Measurements from ENCODE around the gene ZFAND3. TPM values are rescaled to one million over a fixed set of nuclear protein-coding genes. Genes with fewer than 3 reads are reported as not detected.
"Not testable (repeated sequence)": the region's sequence is repeated elsewhere in the genome, so short reads cannot be mapped to it uniquely, and the experiment has no call there.

The ZFAND3 gene
- total and polyA plus RNA-seq, 9 donors: 16.6 to 220 (median 51.9) TPM

DNA sequence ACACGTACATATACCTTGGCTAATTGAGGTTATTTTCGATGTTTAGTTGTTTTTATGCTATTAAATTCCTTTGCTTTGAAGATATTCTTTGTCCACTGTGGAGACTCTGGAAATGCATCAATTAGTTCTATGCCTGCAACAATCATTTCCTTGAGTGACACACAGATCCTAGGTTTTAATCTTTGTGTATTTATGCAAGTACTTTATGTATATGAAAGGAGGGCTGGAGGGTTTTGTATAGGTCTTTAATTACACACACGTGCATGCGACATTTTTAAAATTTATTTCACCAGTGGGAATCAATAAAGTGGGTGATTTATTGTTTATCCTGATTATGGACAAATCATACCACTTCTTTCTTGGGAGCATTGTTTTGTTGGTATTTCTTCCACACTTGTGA lies 57.3 kb downstream of the ZFAND3 start:
- no peaks in the 10 kb centered on the region for H3K27me3 ChIP-seq
- no peaks in the 10 kb centered on the region for H3K36me3 ChIP-seq
- H3K4me3 ChIP-seq: no peak overlapping the region
- intact Hi-C loops (cut with DNase I): no loop called here
- no peak for DNase-seq
- peaks cover 6% of the 10 kb centered on the region for H3K4me1 ChIP-seq (ENCODE audit: insufficient read depth)
- TF ChIP-seq EP300 (IDR thresholded peaks at IDR 0.05): no peak
- TF ChIP-seq CTCF (IDR thresholded peaks at IDR 0.05): no peak
- TF ChIP-seq POLR2A (IDR thresholded peaks at IDR 0.05): no peak
- WGBS, 3 donors: 89 to 92% (median 90%) methylated on average over 4 of the region's 4 CpGs
- H3K9me3 ChIP-seq: no peaks in the 10 kb centered on the region
- H3K27ac ChIP-seq: no peak overlapping the region

GRCh38 chr6:37877373-37878149 lies 58.0 kb downstream of the ZFAND3 start:
- Histone ChIP-seq H3K4me1 (ENCODE audit: insufficient read depth) (peaks cover 8% of the 10 kb centered on the region), H3K27ac (no peak overlapping the region), H3K9me3 (no peaks in the 10 kb centered on the region), H3K4me3 (no peak overlapping the region), H3K36me3 (no peaks in the 10 kb centered on the region), H3K27me3 (no peaks in the 10 kb centered on the region)
- intact Hi-C loops (cut with DNase I): no loop called here
- WGBS, 3 donors: 83 to 91% (median 91%) methylated on average over 6 of the region's 6 CpGs
- TF ChIP-seq CTCF (IDR thresholded peaks at IDR 0.05): no peak
- TF ChIP-seq EP300 (IDR thresholded peaks at IDR 0.05): no peak
- no peak for TF ChIP-seq POLR2A (IDR thresholded peaks at IDR 0.05)
- DNase-seq: no peak

- TF ChIP-seq CTCF (IDR thresholded peaks at IDR 0.05) (no peak), POLR2A (IDR thresholded peaks at IDR 0.05) (no peak), EP300 (IDR thresholded peaks at IDR 0.05) (no peak)
Measured at GRCh38 chr6:37878150-37878710, 58.7 kb downstream of the ZFAND3 start.

GRCh38 chr6:37880602-37881001 lies 61.1 kb downstream of the ZFAND3 start:
- DNase-seq; H3K9me3 ChIP-seq; intact Hi-C loops (cut with DNase I); H3K4me1 ChIP-seq (ENCODE audit: insufficient read depth); H3K36me3 ChIP-seq; H3K27ac ChIP-seq; H3K27me3 ChIP-seq; H3K4me3 ChIP-seq: not testable (repeated sequence)
- WGBS, 3 donors: 83 to 88% (median 86%) methylated on average over 3 to 5 of the region's 5 CpGs

More at GRCh38 chr6:37878150-37878710, 58.7 kb downstream of the ZFAND3 start:
- H3K27ac ChIP-seq: no peak overlapping the region
- no peaks in the 10 kb centered on the region for H3K36me3 ChIP-seq
- intact Hi-C loops (cut with DNase I): no loop called here
- no peak for DNase-seq
- no peaks in the 10 kb centered on the region for H3K9me3 ChIP-seq
- WGBS, 3 donors: 82 to 88% (median 86%) methylated on average over 7 of the region's 7 CpGs
- H3K27me3 ChIP-seq: no peaks in the 10 kb centered on the region
- no peak overlapping the region for H3K4me3 ChIP-seq
- peaks cover 8% of the 10 kb centered on the region for H3K4me1 ChIP-seq (ENCODE audit: insufficient read depth)

DNA sequence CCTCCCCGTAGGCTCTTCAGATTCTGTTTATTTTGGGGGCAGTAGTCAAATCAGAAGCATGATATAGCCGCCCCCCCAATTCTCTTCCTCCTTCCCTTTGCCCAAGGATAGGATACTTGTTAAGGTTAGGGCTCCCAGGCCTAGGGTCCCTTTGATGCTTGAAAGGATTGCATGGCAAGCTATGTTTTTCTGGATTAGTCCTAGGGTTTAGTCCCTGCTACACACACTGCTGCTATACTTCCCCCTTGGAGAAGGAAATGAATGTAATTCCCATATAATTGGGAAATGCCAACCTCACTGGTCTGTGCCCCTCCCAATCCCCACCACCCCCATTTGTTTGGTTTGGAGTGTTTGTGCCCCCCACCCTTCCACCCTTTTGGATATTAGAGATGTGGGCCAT lies 62.8 kb downstream of the ZFAND3 start:
- Histone ChIP-seq H3K27me3 (no peaks in the 10 kb centered on the region), H3K27ac (no peak overlapping the region), H3K4me1 (ENCODE audit: insufficient read depth) (peaks cover 8% of the 10 kb centered on the region), H3K36me3 (no peaks in the 10 kb centered on the region), H3K9me3 (no peaks in the 10 kb centered on the region), H3K4me3 (no peak overlapping the region)
- intact Hi-C loops (cut with DNase I): no loop called here
- no peak for DNase-seq
- TF ChIP-seq CTCF (IDR thresholded peaks at IDR 0.05): no peak
- no peak for TF ChIP-seq POLR2A (IDR thresholded peaks at IDR 0.05)
- TF ChIP-seq EP300 (IDR thresholded peaks at IDR 0.05): no peak
- 94 to 96% (median 95%) methylated on average over 2 of the region's 2 CpGs for WGBS, 3 donors
